ENCODE data around the gene CCDC60.
"Not testable (repeated sequence)": the region's sequence is repeated elsewhere in the genome, so short reads cannot be mapped to it uniquely, and the experiment has no call there.

CCDC60 gene

GRCh38 chr12:119338593-119339363 lies 4.2 kb downstream of the CCDC60 start:
- DNase-seq (ENCODE audit: low read depth): no peak

GRCh38 chr12:119340578-119340977 lies 6.0 kb downstream of the CCDC60 start:
- no peak for DNase-seq (ENCODE audit: low read depth)

GRCh38 chr12:119341020-119341419 lies 6.5 kb downstream of the CCDC60 start:
- DNase-seq (ENCODE audit: low read depth): no peak

GRCh38 chr12:119341988-119342387 lies 7.5 kb downstream of the CCDC60 start:
- DNase-seq (ENCODE audit: low read depth): no peak

- DNase-seq (ENCODE audit: low read depth): no peak
These were observed 8.6 kb downstream of the CCDC60 start for GRCh38 chr12:119343130-119343529.

- no peak for DNase-seq (ENCODE audit: low read depth)
These were observed 19.6 kb downstream of the CCDC60 start for GRCh38 chr12:119354172-119354571.

GRCh38 chr12:119360366-119360765 lies 25.8 kb downstream of the CCDC60 start:
- not testable (repeated sequence) for DNase-seq (ENCODE audit: low read depth)

GRCh38 chr12:119363037-119363436 lies 28.5 kb downstream of the CCDC60 start:
- DNase-seq (ENCODE audit: low read depth): no peak

- DNase-seq (ENCODE audit: low read depth): no peak
These were observed 29.0 kb downstream of the CCDC60 start for GRCh38 chr12:119363490-119363889.

- no peak for DNase-seq (ENCODE audit: low read depth)
These were observed 30.9 kb downstream of the CCDC60 start for GRCh38 chr12:119365451-119365850.

GRCh38 chr12:119366007-119366406 lies 31.5 kb downstream of the CCDC60 start:
- no peak for DNase-seq (ENCODE audit: low read depth)

GRCh38 chr12:119369161-119369560 lies 34.6 kb downstream of the CCDC60 start:
- no peak for DNase-seq (ENCODE audit: low read depth)

GRCh38 chr12:119369907-119370546 lies 35.5 kb downstream of the CCDC60 start:
- DNase-seq (ENCODE audit: low read depth): no peak

- DNase-seq (ENCODE audit: low read depth): no peak
These were observed 38.0 kb downstream of the CCDC60 start for GRCh38 chr12:119372540-119372939.

GRCh38 chr12:119373001-119373400 lies 38.5 kb downstream of the CCDC60 start:
- no peak for DNase-seq (ENCODE audit: low read depth)

GRCh38 chr12:119373666-119374065 lies 39.1 kb downstream of the CCDC60 start:
- no peak for DNase-seq (ENCODE audit: low read depth)

GRCh38 chr12:119374635-119375034 lies 40.1 kb downstream of the CCDC60 start:
- no peak for DNase-seq (ENCODE audit: low read depth)

GRCh38 chr12:119375075-119375882 lies 40.8 kb downstream of the CCDC60 start:
- DNase-seq (ENCODE audit: low read depth): no peak

- DNase-seq (ENCODE audit: low read depth): no peak
These were observed 41.3 kb downstream of the CCDC60 start for GRCh38 chr12:119375883-119376190.

- no peak for DNase-seq (ENCODE audit: low read depth)
These were observed 44.4 kb downstream of the CCDC60 start for GRCh38 chr12:119378903-119379302.

- no peak for DNase-seq (ENCODE audit: low read depth)
These were observed 47.1 kb downstream of the CCDC60 start for GRCh38 chr12:119381471-119382235.

GRCh38 chr12:119383206-119383605 lies 48.7 kb downstream of the CCDC60 start:
- DNase-seq (ENCODE audit: low read depth): no peak
